Measurements from ENCODE around the gene TMEM63B.
"Not testable (repeated sequence)": the region's sequence is repeated elsewhere in the genome, so short reads cannot be mapped to it uniquely, and the experiment has no call there.

The TMEM63B gene

DNA sequence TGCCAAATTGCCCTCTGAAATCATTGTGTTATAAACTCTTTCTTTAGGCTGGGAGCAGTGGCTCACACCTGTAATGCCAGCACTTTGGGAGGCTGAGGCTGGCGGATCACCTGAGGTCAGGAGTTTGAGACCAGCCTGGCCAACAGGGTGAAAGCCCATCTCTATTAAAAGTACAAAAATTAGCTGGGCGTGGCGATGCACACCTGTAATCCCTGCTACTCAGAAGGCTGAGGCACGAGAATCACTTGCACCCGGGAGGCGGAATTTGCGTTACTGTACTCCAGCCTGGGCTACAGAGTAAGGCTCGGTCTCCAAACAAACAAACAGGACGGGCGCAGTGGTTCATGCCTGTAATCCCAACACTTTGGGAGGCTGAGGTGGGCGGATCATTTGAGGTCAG, 69.0 kb downstream of the TMEM63B start:
- not testable (repeated sequence) for DNase-seq

DNA sequence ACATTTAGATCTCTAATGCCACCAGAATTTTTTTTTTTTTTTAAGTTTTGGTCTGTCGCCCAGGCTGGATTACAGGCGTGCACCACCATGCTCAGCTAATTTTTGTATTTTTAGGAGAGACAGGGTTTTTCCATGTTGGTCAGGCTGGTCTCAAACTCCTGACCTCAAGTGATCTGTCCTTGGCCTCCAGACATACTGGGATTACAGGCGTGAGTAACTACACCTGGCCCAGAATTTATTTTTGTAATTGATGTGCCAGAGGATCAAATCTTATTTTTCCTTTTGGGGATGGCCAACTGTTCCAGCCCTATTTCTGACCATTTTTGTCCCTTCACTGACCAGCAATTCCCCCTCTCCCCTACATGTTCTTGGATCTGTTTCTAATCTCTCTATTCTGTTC, 71.3 kb downstream of the TMEM63B start:
- no peak for DNase-seq

DNA sequence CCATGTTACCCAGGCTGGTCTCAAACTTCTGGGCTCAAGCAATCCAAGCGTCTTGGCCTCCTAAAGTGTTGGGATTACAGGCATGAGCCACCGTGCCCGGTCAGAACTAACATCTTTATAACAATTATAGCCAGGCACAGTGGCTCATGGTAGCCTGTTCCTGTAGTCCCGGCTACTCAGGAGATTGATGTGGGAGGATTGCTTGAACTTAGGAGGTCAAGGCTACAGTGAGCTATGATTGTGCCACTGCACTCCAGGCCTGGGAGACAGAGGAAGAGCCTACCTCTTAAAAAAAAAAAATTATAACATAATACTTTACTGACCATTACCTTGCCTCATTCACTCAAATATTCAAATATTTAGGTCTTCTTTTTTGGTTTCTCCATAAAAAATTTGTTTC, 72.5 kb downstream of the TMEM63B start:
- DNase-seq, result no peak

- no peak for DNase-seq
Observed at GRCh38 chr6:44201200-44201599, 73.8 kb downstream of the TMEM63B start.

DNA sequence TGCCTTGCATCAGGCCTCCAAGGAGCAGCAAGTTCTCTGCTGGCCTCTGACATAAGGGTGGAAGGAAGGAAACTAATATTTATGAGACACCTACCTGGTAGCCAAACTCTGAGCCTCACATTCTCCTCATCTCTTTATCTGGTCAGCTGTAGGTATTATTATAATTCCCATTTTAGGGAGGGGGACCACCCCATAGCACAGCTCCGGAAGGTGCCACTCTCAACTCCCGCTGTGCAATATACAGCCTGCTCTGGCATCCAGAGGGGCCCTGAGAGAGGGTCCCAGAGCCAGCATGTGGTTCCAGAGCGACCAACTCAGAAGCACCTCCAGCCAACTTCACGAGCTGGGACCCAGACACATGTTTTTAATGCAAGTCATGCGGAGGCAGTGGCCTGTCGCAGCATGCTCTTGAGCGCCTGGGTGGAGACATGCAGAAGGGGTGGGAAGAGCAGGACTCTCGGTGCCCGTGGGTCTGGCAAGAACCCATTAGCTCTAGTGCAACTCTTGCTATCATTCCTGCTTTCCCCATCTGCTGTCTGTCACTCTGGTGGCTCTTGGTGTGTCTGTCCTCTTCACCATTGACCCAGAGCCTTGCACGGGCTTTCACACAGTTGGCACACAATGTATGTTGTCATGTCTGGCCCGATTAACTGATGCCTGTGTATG, 74.4 kb downstream of the TMEM63B start:
- DNase-seq, result peak; percentile 16

- no peak for DNase-seq
Observed at GRCh38 chr6:44202332-44202971, 75.1 kb downstream of the TMEM63B start.

DNA sequence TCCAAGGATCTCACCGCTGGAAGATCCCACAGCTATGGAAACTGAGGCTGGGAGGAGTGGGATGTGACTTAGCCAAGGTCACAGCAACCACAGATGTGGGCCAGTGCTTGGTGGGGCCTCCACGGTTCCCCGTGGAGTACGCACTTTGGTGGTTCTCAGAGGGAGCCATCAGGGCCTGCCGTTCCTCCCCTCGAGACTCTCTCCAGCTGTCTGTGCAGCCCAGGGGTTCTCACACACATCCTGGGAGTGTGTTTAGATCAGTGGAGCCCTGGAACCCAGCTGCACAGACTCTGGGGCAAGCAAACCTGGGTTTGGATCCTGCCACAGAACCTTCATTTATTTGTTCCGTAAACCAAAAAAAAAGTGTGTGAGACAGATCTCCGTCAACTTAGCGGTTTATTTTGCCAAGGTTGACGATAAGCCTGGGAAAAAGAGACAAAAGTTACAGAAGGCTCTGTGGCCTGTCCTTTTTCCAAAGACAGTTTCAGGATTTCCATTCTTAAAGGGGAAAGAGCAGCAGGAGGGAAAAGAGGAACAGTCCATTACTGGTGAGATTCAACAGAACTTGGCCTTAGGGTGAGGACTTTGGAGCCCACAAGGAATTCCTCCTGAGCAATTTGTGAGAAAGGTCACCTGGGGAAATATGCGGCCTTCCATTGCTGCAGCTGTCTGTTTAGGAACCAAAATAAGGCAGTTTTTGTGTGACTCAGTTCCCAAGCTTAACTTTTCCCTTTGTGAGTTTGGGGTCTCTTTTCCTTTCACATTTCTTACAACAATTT, 75.8 kb downstream of the TMEM63B start:
- DNase-seq, result no peak

DNA sequence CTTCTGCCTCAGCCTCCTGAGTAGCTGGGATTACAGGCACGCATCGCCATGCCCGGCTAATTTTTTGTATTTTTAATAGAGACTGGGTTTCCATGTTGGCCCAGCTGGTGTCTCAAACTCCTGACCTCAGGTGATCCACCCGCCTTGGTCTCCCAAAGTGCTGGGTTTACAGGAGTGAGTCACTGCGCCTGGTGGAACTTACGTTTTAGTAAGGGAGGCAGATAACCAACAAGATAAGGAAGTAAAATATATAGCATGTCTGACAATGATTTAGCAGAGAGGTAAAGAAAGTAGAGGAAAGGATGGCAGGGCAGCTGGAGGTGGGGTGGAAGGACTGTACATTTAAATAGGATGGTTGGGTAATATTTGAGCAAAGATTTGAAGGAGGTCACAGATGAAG, 76.6 kb downstream of the TMEM63B start:
- DNase-seq, result no peak
